HG02763 (cell line): ENCODE measurements around the gene IL9R.
"Not testable (repeated sequence)": the region's sequence is repeated elsewhere in the genome, so short reads cannot be mapped to it uniquely, and the experiment has no call there.

ENCODE experiments used
- ATAC-seq: cut with Tn5 transposase; IDR thresholded peaks from one replicate; pipeline ENCODE4 v1.9.1; 2021; ENCODE audit warnings: mild to moderate bottlenecking, moderate library complexity; ENCODE audit not compliant: unreplicated experiment

Gene IL9R

DNA sequence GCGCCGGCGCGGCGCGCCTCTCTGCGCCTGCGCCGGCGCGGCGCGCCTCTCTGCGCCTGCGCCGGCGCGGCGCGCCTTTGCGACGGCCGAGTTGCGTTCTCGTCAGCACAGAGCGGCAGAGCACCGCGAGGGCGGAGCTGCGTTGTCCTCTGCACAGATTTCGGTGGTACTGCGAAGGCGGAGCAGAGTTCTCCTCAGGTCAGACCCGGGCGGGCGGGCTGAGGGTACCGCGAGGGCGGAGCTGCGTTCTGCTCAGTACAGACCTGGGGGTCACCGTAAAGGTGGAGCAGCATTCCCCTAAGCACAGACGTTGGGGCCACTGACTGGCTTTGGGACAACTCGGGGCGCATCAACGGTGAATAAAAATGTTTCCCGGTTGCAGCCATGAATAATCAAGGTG is 31.8 kb downstream of the IL9R start:
- not testable (repeated sequence) for ATAC-seq

DNA sequence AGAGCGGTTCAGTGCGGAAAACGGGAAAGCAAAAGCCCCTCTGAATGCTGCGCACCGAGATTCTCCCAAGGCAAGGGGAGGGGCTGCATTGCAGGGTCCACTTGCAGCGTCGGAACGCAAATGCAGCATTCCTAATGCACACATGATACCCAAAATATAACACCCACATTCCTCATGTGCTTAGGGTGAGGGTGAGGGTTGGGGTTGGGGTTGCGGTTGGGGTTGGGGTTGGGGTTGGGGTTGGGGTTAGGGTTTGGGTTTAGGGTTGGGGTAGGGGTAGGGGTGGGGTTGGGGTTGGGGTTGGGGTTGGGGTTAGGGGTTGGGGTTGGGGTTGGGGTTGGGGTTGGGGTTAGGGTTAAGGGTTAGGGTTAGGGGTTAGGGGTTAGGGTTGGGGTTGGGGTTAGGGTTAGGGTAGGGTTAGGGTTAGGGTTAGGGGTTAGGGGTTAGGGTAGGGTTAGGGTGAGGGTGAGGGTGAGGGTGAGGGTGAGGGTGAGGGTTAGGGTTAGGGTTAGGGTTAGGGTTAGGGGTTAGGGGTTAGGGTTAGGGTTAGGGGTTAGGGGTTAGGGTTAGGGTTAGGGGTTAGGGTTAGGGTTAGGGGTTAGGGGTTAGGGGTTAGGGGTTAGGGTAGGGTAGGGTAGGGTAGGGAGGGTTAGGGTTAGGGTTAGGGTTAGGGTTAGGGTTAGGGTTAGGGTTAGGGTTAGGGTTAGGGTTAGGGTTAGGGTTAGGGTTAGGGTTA is 32.4 kb downstream of the IL9R start:
- not testable (repeated sequence) for ATAC-seq

DNA sequence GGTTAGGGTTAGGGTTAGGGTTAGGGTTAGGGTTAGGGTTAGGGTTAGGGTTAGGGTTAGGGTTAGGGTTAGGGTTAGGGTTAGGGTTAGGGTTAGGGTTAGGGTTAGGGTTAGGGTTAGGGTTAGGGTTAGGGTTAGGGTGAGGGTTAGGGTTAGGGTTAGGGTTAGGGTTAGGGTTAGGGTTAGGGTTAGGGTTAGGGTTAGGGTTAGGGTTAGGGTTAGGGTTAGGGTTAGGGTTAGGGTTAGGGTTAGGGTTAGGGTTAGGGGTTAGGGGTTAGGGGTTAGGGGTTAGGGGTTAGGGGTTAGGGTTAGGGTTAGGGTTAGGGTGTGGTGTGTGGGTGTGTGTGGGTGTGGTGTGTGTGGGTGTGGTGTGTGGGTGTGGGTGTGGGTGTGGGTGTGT is 33.0 kb downstream of the IL9R start:
- ATAC-seq = not testable (repeated sequence)
